OCI-LY1 (cell line): ENCODE data around the gene ELFN2.

Experiments used
- H2AFZ ChIP-seq: fragments of 200-600 bp; sonication (generic), shearing (Covaris generic); 2 replicates; pipeline ENCODE4 v1.6.0; 2014; ENCODE audit warnings: antibody characterized with exemption, mild to moderate bottlenecking, low read length
- H3F3A ChIP-seq: fragments of 200-600 bp; sonication (generic), shearing (Covaris generic); 2 replicates; pipeline ENCODE4 v1.6.0; 2014; ENCODE audit warnings: mild to moderate bottlenecking, antibody characterized with exemption, low read length, moderate library complexity; ENCODE audit not compliant: insufficient read depth
- H3K27ac ChIP-seq: fragments of 200-600 bp; sonication (generic); 2 replicates; pipeline ENCODE4 v1.5.1; 2014; ENCODE audit warnings: low read length, mixed run types, mild to moderate bottlenecking, low read depth; ENCODE audit not compliant: poor library complexity, severe bottlenecking
- H3K27me3 ChIP-seq: fragments of 200-600 bp; sonication (generic); 2 replicates; pipeline ENCODE4 v1.6.0; 2014; ENCODE audit warnings: antibody characterized with exemption, mild to moderate bottlenecking, low read length, moderate library complexity; ENCODE audit not compliant: insufficient read depth
- H3K36me3 ChIP-seq: fragments of 200-600 bp; sonication (generic); 2 replicates; pipeline ENCODE4 v1.6.1; 2014; ENCODE audit warnings: mild to moderate bottlenecking, antibody characterized with exemption, low read length, moderate library complexity, mixed read lengths; ENCODE audit not compliant: insufficient read depth
- H3K4me1 ChIP-seq: fragments of 200-600 bp; sonication (generic); 2 replicates; pipeline ENCODE4 v1.5.1; 2014; ENCODE audit warnings: mild to moderate bottlenecking, low read length, moderate library complexity; ENCODE audit not compliant: insufficient read depth, severe bottlenecking
- H3K4me2 ChIP-seq: fragments of 200-600 bp; sonication (generic), shearing (Covaris generic); 2 replicates; pipeline ENCODE4 v1.6.1; 2014; ENCODE audit warnings: low read length
- H3K4me3 ChIP-seq: fragments of 200-600 bp; sonication (generic); 2 replicates; pipeline ENCODE4 v1.5.1; 2014; ENCODE audit warnings: low read length, low read depth, mild to moderate bottlenecking, mixed read lengths; ENCODE audit not compliant: poor library complexity, severe bottlenecking
- H3K79me2 ChIP-seq: fragments of 200-600 bp; shearing (Covaris generic); 2 replicates; pipeline ENCODE4 v1.6.1; 2016; ENCODE audit warnings: mixed run types, low read length, mixed read lengths; ENCODE audit not compliant: insufficient read depth
- H3K9ac ChIP-seq: fragments of 200-600 bp; sonication (generic), shearing (Covaris generic); 2 replicates; pipeline ENCODE4 v1.6.1; 2014; ENCODE audit warnings: mild to moderate bottlenecking, low read length, mixed read lengths
- H3K9me2 ChIP-seq: fragments of 200-600 bp; sonication (generic), shearing (Covaris generic); 2 replicates; pipeline ENCODE4 v1.6.1; 2014; ENCODE audit warnings: low read depth, mild to moderate bottlenecking, low read length, mixed read lengths
- H3K9me3 ChIP-seq: fragments of 200-600 bp; shearing (Covaris generic); 2 replicates; pipeline ENCODE4 v1.6.1; 2014; ENCODE audit warnings: low read length, mixed read lengths
- H4K20me1 ChIP-seq: fragments of 200-600 bp; sonication (generic), shearing (Covaris generic); 2 replicates; pipeline ENCODE4 v1.6.0; 2016; ENCODE audit warnings: mild to moderate bottlenecking, low read length; ENCODE audit not compliant: insufficient read depth
- EZH2 ChIP-seq: fragments of 200-600 bp; sonication (generic), shearing (Covaris generic); IDR thresholded peaks from 2 replicates; pipeline ENCODE4 v1.8.0; 2017; ENCODE audit warnings: borderline replicate concordance, mixed run types, mild to moderate bottlenecking, antibody characterized with exemption, low read length, moderate library complexity, mixed read lengths
- TF ChIP-seq, protein P1 (sequence below): fragments of 200-600 bp; sonication (generic), shearing (Covaris generic); IDR thresholded peaks from 2 replicates; pipeline ENCODE4 v1.5.1; 2017; ENCODE audit warnings: mild to moderate bottlenecking, antibody characterized with exemption, low read length, moderate library complexity, mixed read lengths

ELFN2 gene

DNA sequence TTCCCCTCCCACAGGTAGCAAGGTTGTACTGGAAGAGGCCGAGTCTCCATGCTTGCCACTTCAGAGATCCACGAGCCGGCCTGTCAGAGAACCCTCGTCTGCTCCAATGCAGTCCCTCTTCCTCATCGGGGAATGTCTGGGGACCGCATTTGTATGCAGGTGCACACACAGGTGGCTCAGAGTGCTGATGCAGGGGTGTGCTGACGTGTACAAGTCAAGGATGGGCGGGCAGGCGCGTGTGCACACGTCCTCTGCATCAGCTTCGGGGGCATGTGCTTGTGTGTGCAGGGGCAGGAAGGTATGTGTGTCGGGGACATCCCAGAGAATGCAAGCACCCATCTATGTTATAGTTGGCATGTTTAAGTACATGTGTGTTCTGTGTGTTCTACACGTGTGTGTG is 49.4 kb downstream of the ELFN2 start:
- Histone ChIP-seq H3K36me3 (no peaks in the 10 kb centered on the region), H3K4me2 (no peak overlapping the region), H3K4me3 (no peak overlapping the region), H3K9me3 (no peaks in the 10 kb centered on the region), H3K9me2 (no peaks in the 10 kb centered on the region), H3F3A (no peaks in the 10 kb centered on the region), H4K20me1 (no peaks in the 10 kb centered on the region), H3K27me3 (peaks cover 6% of the 10 kb centered on the region; the same call in 1 of the 2 replicates), H3K27ac (no peak overlapping the region), H2AFZ (no peak overlapping the region), H3K79me2 (no peaks in the 10 kb centered on the region), H3K9ac (no peak overlapping the region), H3K4me1 (no peaks in the 10 kb centered on the region)
- TF ChIP-seq, protein P1, sequence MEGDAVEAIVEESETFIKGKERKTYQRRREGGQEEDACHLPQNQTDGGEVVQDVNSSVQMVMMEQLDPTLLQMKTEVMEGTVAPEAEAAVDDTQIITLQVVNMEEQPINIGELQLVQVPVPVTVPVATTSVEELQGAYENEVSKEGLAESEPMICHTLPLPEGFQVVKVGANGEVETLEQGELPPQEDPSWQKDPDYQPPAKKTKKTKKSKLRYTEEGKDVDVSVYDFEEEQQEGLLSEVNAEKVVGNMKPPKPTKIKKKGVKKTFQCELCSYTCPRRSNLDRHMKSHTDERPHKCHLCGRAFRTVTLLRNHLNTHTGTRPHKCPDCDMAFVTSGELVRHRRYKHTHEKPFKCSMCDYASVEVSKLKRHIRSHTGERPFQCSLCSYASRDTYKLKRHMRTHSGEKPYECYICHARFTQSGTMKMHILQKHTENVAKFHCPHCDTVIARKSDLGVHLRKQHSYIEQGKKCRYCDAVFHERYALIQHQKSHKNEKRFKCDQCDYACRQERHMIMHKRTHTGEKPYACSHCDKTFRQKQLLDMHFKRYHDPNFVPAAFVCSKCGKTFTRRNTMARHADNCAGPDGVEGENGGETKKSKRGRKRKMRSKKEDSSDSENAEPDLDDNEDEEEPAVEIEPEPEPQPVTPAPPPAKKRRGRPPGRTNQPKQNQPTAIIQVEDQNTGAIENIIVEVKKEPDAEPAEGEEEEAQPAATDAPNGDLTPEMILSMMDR = no peak
- TF ChIP-seq EZH2 = no peak

DNA sequence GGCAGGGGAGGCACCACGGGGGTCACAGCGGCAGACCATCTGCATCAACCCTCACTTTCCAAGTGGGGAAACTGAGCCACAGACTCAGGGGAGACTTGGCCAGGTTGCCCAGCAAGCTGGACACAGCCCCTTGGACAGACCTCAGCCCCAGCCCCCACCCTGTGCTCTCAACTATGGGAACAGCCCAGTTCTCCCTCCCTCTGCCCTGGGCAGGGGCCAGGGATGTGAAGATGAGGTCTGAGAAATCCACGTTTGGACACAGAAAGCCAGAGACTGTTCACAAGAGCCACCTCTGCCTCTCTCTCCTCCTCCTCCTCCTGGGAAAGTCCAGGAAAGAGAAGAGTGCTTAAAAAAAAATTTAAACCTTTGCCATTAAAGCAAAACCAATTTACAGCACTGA is 50.1 kb downstream of the ELFN2 start:
- Histone ChIP-seq H3K27ac (no peak overlapping the region), H4K20me1 (no peaks in the 10 kb centered on the region)

DNA sequence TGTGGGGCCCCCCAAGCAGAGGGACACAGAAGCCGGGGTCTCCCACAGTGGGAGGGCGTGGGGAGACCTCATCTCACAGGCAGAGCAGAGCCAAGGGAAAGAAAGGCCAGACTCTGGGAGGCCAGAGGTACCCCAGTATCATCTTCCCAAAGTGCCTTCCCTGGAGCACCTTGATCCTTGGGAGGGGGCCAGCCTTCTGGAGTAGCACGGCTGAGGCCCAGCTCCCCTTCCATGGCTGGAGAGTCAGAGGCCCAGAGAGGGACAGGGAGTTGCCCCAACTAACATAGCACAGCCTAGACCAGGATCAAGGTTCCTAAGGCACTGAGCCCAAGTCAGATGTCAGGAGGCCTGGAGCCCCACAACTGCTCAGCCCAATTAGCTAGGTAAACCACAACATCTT is 50.6 kb downstream of the ELFN2 start:
- H3K4me2 ChIP-seq = no peak overlapping the region
- peaks cover 6% of the 10 kb centered on the region; the same call in 1 of the 2 replicates for H3K27me3 ChIP-seq
- peaks cover 11% of the 10 kb centered on the region for H3K4me1 ChIP-seq
- no peak overlapping the region for H3K4me3 ChIP-seq
- no peaks in the 10 kb centered on the region for H3K36me3 ChIP-seq
- H3F3A ChIP-seq = no peaks in the 10 kb centered on the region
- H3K79me2 ChIP-seq = no peaks in the 10 kb centered on the region
- no peak overlapping the region for H3K9ac ChIP-seq
- H3K27ac ChIP-seq = no peak overlapping the region
- no peaks in the 10 kb centered on the region for H3K9me3 ChIP-seq
- H2AFZ ChIP-seq = no peak overlapping the region
- H3K9me2 ChIP-seq = no peaks in the 10 kb centered on the region
- H4K20me1 ChIP-seq = no peaks in the 10 kb centered on the region
- TF ChIP-seq, protein P1 = no peak
- TF ChIP-seq EZH2 = no peak

More for the DNA sequence above, 50.1 kb downstream of the ELFN2 start:
- no peaks in the 10 kb centered on the region for H3K9me3 ChIP-seq
- no peaks in the 10 kb centered on the region for H3K79me2 ChIP-seq
- no peak overlapping the region for H3K4me3 ChIP-seq
- TF ChIP-seq, protein P1 = no peak
- TF ChIP-seq EZH2 = no peak
- H3K4me2 ChIP-seq = no peak overlapping the region
- H3K36me3 ChIP-seq = no peaks in the 10 kb centered on the region
- H3K9ac ChIP-seq = no peak overlapping the region
- H3K9me2 ChIP-seq = no peaks in the 10 kb centered on the region
- no peak overlapping the region for H2AFZ ChIP-seq
- H3F3A ChIP-seq = no peaks in the 10 kb centered on the region
- peaks cover 7% of the 10 kb centered on the region for H3K4me1 ChIP-seq
- H3K27me3 ChIP-seq = peaks cover 6% of the 10 kb centered on the region; the same call in 1 of the 2 replicates
